Measurements from ENCODE around the gene RBM33. TPM values are rescaled to one million over a fixed set of nuclear protein-coding genes. Genes with fewer than 3 reads are reported as not detected.

The RBM33 gene
- total RNA-seq, 1 experiment from 2014 or later = 61.1 TPM

DNA sequence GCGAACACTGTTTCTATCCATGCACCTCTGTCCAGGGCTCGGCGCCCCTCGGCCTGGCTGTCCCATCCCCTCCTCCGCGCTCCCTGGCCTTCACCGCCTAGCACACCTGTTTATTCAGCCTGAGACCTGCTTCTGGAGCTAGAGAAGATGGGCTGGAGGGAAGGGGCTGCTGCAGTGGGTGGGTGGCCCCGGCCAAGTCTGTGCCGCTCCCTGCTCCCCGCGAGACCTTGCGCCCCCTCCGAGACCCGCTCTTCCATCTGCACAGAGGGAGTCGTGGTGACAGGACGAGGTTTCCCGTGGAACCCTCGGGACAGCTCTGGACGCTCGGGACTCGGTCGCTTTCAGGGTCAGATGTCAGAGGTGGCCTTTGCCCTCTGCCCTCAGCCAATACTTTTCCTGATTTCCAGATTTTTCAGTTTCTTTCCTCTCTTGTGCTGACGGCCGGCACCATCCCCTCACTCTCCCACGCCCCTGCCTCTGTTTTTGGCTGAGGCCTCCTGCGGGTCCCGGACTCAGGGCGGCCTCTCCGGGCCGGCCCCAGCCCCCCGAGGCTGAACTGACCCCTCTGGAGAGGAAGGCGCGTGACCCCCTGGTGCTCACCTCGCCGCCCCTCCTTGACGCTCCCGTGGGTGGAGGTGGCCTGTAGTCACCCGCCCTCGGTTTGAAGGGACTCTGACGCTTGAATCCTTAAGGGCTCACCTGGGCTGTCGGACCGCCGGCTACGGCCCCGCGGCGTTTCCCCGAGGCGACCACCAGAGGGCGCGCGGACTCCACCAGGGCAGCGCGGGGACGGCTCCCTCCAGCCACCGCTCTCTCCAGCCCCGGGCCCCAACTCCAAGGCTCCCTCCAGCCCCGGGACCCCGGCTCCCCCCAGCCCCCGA lies 152.2 kb downstream of the RBM33 start:
- peak; percentile 88 for ATAC-seq
- H3K9me3 ChIP-seq (ENCODE audit: control insufficient read depth, insufficient read depth, low read depth, low read length) = no peaks in the 10 kb centered on the region
- peak overlapping the region in 1 of 2 experiments; percentile 27; a peak in 1 of 4 replicates for H3K4me3 ChIP-seq (ENCODE audit: low read depth in 2 of 2, low read length in 2 of 2)
- ChIA-PET CTCF (no interaction called here), POLR2A (no interaction called here)
- in situ Hi-C loops (cut with HindIII; ENCODE audit: low pct_unique_long_range_greater_than_20kb, low sequenced_read_pairs) = no loop called here
- no peak overlapping the region for H3K27ac ChIP-seq (ENCODE audit: low read length)
- intact Hi-C loops (cut with micrococcal nuclease; ENCODE audit: unreplicated experiment) = loop anchor here (5.0 kb wide), 3 partner anchors 676 to 1031 kb away; no protein-coding TSS in a partner anchor
- no peaks in the 10 kb centered on the region for H3K36me3 ChIP-seq (ENCODE audit: control insufficient read depth, insufficient read depth, low read length)
- no peaks in the 10 kb centered on the region; the same call in 1 of the 2 replicates for H3K4me1 ChIP-seq (ENCODE audit: control insufficient read depth, insufficient read depth, low read length)
- H3K27me3 ChIP-seq (ENCODE audit: control insufficient read depth, insufficient read depth, low read length) = no peaks in the 10 kb centered on the region
- no TSS peak for BruUV-seq (replicated peaks)
- DNase-seq (ENCODE audit: low read depth, low spot score) = no peak
- TF ChIP-seq POLR2AphosphoS5 (IDR thresholded peaks at IDR 0.05; ENCODE audit: low read depth, low read length) (no peak), TCF7L2 (IDR thresholded peaks at IDR 0.05; ENCODE audit: low read depth, low read length) (no peak), REST (IDR thresholded peaks at IDR 0.05; ENCODE audit: insufficient read depth in 1 of 2, low read depth in 2 of 2, low read length in 1 of 2) (no peak), SIN3A (IDR thresholded peaks at IDR 0.05; ENCODE audit: borderline replicate concordance, insufficient read depth, low read depth, low read length) (no peak)
- TF ChIP-seq, protein P1, sequence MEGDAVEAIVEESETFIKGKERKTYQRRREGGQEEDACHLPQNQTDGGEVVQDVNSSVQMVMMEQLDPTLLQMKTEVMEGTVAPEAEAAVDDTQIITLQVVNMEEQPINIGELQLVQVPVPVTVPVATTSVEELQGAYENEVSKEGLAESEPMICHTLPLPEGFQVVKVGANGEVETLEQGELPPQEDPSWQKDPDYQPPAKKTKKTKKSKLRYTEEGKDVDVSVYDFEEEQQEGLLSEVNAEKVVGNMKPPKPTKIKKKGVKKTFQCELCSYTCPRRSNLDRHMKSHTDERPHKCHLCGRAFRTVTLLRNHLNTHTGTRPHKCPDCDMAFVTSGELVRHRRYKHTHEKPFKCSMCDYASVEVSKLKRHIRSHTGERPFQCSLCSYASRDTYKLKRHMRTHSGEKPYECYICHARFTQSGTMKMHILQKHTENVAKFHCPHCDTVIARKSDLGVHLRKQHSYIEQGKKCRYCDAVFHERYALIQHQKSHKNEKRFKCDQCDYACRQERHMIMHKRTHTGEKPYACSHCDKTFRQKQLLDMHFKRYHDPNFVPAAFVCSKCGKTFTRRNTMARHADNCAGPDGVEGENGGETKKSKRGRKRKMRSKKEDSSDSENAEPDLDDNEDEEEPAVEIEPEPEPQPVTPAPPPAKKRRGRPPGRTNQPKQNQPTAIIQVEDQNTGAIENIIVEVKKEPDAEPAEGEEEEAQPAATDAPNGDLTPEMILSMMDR (IDR thresholded peaks at IDR 0.05) = peak; percentile 96

- ChIA-PET POLR2A (no interaction called here), CTCF (interaction anchor here (0.7 kb wide), 1 partner anchor 1475 kb away, joined by 4 read pairs; no protein-coding TSS in a partner anchor)
- ATAC-seq = peak; percentile 52
- DNase-seq (ENCODE audit: low read depth, low spot score) = no peak
- intact Hi-C loops (cut with micrococcal nuclease; ENCODE audit: unreplicated experiment) (loop anchor here (5.0 kb wide), 3 partner anchors 675 to 1030 kb away; no protein-coding TSS in a partner anchor), in situ Hi-C loops (cut with HindIII; ENCODE audit: low pct_unique_long_range_greater_than_20kb, low sequenced_read_pairs) (no loop called here)
- no peaks in the 10 kb centered on the region for H3K36me3 ChIP-seq (ENCODE audit: control insufficient read depth, insufficient read depth, low read length)
- no peak overlapping the region for H3K27ac ChIP-seq (ENCODE audit: low read length)
- H3K27me3 ChIP-seq (ENCODE audit: control insufficient read depth, insufficient read depth, low read length) = no peaks in the 10 kb centered on the region
- no peak overlapping the region for H3K4me3 ChIP-seq (ENCODE audit: low read depth in 2 of 2, low read length in 2 of 2)
- BruUV-seq (replicated peaks) = no TSS peak
- H3K4me1 ChIP-seq (ENCODE audit: control insufficient read depth, insufficient read depth, low read length) = no peaks in the 10 kb centered on the region; the same call in 1 of the 2 replicates
- no peaks in the 10 kb centered on the region for H3K9me3 ChIP-seq (ENCODE audit: control insufficient read depth, insufficient read depth, low read depth, low read length)
- TF ChIP-seq REST (IDR thresholded peaks at IDR 0.05; ENCODE audit: insufficient read depth in 1 of 2, low read depth in 2 of 2, low read length in 1 of 2) = no peak
- no peak for TF ChIP-seq POLR2AphosphoS5 (IDR thresholded peaks at IDR 0.05; ENCODE audit: low read depth, low read length)
- no peak for TF ChIP-seq SIN3A (IDR thresholded peaks at IDR 0.05; ENCODE audit: borderline replicate concordance, insufficient read depth, low read depth, low read length)
- no peak for TF ChIP-seq TCF7L2 (IDR thresholded peaks at IDR 0.05; ENCODE audit: low read depth, low read length)
- TF ChIP-seq, protein P1 (IDR thresholded peaks at IDR 0.05) = no peak; the same call in none of the 2 replicates
Measured at GRCh38 chr7:155797262-155798250, 153.1 kb downstream of the RBM33 start.
